Progenitor cell of endocrine pancreas (in vitro differentiated cells): ENCODE measurements around the gene SLC25A51. TPM values are rescaled to one million over a fixed set of nuclear protein-coding genes. Genes with fewer than 3 reads are reported as not detected.

ENCODE experiments used
- DNase-seq: peaks from one replicate; pipeline ENCODE4 v3.0.0; 2021; ENCODE audit warnings: low spot score; ENCODE audit not compliant: unreplicated experiment
- H3K27ac Mint-ChIP-seq: 2 replicates; pipeline ENCODE4 v1.8.0; 2021; ENCODE audit warnings: mild to moderate bottlenecking, moderate library complexity, mixed read lengths
- H3K27me3 Mint-ChIP-seq: 2 replicates; pipeline ENCODE4 v1.8.0; 2021; ENCODE audit warnings: mixed read lengths
- H3K36me3 Mint-ChIP-seq: 2 replicates; pipeline ENCODE4 v1.8.0; 2022; ENCODE audit warnings: mixed read lengths; ENCODE audit not compliant: insufficient read depth
- H3K4me1 Mint-ChIP-seq: 2 replicates; pipeline ENCODE4 v1.8.0; 2021; ENCODE audit warnings: low read depth, mixed read lengths
- H3K4me3 Mint-ChIP-seq: 2 replicates; pipeline ENCODE4 v1.8.0; 2021; ENCODE audit warnings: low read depth, mild to moderate bottlenecking, moderate library complexity, mixed read lengths
- H3K9me3 Mint-ChIP-seq: 2 replicates; pipeline ENCODE4 v1.8.0; 2021; ENCODE audit warnings: low read depth, mixed read lengths
- total RNA-seq: library from RNA; stranded (reverse); gene quantifications from 2 replicates; pipeline ENCODE4 v1.2.1, GENCODE V29; 2021
- TF ChIP-seq, protein P1 (sequence below): fragments of 200-600 bp; sonication (generic); IDR thresholded peaks from one replicate; pipeline ENCODE4 v1.5.0; 2021; ENCODE audit warnings: antibody characterized with exemption, mild to moderate bottlenecking; ENCODE audit not compliant: unreplicated experiment

The SLC25A51 gene
- total RNA-seq, 1 donor from 2014 or later: 32.5 TPM

GRCh38 chr9:37950561-37950960 lies 46.6 kb upstream of the SLC25A51 start:
- H3K27ac Mint-ChIP-seq: peak overlapping the region; percentile 76
- peaks cover 1% of the 10 kb centered on the region for H3K4me1 Mint-ChIP-seq
- H3K4me3 Mint-ChIP-seq: no peak overlapping the region
- no peaks in the 10 kb centered on the region for H3K9me3 Mint-ChIP-seq
- TF ChIP-seq, protein P1, sequence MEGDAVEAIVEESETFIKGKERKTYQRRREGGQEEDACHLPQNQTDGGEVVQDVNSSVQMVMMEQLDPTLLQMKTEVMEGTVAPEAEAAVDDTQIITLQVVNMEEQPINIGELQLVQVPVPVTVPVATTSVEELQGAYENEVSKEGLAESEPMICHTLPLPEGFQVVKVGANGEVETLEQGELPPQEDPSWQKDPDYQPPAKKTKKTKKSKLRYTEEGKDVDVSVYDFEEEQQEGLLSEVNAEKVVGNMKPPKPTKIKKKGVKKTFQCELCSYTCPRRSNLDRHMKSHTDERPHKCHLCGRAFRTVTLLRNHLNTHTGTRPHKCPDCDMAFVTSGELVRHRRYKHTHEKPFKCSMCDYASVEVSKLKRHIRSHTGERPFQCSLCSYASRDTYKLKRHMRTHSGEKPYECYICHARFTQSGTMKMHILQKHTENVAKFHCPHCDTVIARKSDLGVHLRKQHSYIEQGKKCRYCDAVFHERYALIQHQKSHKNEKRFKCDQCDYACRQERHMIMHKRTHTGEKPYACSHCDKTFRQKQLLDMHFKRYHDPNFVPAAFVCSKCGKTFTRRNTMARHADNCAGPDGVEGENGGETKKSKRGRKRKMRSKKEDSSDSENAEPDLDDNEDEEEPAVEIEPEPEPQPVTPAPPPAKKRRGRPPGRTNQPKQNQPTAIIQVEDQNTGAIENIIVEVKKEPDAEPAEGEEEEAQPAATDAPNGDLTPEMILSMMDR: no peak
- no peak for DNase-seq
- H3K36me3 Mint-ChIP-seq: peaks cover 40% of the 10 kb centered on the region
- H3K27me3 Mint-ChIP-seq: no peaks in the 10 kb centered on the region

DNA sequence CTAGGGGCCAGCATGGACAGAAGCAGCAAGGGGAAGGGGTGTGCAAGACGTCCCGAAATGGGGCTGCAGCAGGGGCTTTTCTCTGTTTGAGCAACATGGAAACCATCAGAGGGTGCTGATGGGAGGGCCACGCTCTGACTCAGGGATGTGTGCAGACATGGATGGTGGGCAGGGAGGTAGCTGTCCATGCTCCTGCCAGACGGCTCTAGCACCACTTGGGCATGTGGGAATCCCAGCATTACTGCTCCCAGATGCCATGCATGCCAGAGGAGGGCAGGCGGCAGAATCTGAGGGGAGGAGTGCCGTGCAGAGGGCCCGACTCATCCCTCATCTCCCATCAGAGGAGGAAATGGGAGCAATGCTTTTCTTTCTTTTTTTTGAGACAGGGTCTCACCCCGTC lies 45.6 kb upstream of the SLC25A51 start:
- H3K36me3 Mint-ChIP-seq: peaks cover 34% of the 10 kb centered on the region
- DNase-seq: no peak
- no peaks in the 10 kb centered on the region for H3K27me3 Mint-ChIP-seq
- H3K9me3 Mint-ChIP-seq: no peaks in the 10 kb centered on the region
- peaks cover 6% of the 10 kb centered on the region for H3K4me1 Mint-ChIP-seq
- TF ChIP-seq, protein P1: no peak
- no peak overlapping the region for H3K4me3 Mint-ChIP-seq
- H3K27ac Mint-ChIP-seq: no peak overlapping the region

DNA sequence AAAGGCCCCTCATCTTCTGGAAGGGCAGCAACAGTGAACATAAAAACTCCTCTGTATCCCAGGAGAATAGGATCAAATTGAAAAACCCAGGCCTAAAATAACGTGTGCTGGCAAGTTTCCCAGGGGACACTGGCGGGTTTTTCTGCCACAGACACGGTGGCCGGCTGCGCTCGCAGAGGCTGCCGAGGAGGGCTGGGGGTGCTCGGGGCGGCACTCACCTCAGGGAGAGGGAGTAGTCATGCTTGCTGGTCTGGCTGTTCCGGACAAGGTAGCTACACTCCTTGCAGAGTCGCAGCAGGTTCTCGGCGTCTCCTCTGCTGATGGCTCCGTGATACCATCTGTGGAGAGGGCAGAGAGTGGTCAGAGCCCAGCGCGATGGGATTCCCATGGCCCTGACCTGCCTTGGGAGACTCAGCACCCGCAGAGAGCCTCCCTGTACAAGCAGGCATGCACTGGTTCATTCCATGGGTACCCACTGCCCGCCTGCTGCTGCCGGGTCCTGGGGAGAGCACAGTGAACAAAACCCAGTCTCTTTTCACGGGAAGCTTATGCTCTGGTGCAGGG lies 44.6 kb upstream of the SLC25A51 start:
- DNase-seq: no peak
- Mint-ChIP-seq H3K27me3 (no peaks in the 10 kb centered on the region), H3K4me1 (peaks cover 12% of the 10 kb centered on the region), H3K36me3 (peaks cover 30% of the 10 kb centered on the region), H3K4me3 (no peak overlapping the region), H3K9me3 (no peaks in the 10 kb centered on the region), H3K27ac (no peak overlapping the region)
- TF ChIP-seq, protein P1: no peak

DNA sequence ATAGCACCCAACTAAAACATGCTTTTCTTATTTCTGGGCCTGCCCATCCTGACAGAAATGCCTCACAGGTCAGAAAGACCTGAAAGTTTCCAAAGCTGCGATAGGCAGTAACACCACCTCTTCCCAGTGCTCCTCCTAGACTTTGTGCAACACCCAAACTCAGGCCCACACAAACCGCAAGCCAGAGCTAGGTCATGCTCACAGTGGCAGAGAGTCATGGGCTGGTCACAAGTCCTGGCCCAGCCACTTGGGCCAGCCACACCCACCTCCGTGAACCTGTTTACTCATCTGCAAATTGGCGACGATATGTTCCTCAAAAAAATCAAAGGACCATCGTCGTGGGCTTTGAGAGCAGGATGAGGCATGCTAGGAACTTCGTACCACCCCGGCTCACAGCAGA lies 44.0 kb upstream of the SLC25A51 start:
- no peaks in the 10 kb centered on the region for H3K9me3 Mint-ChIP-seq
- H3K27ac Mint-ChIP-seq: no peak overlapping the region
- no peak for DNase-seq
- TF ChIP-seq, protein P1: no peak
- peaks cover 26% of the 10 kb centered on the region for H3K36me3 Mint-ChIP-seq
- H3K4me3 Mint-ChIP-seq: no peak overlapping the region
- no peaks in the 10 kb centered on the region for H3K27me3 Mint-ChIP-seq
- peaks cover 14% of the 10 kb centered on the region for H3K4me1 Mint-ChIP-seq

GRCh38 chr9:37947471-37947870 lies 43.5 kb upstream of the SLC25A51 start:
- Mint-ChIP-seq H3K27ac (no peak overlapping the region), H3K27me3 (no peaks in the 10 kb centered on the region), H3K36me3 (peaks cover 21% of the 10 kb centered on the region), H3K4me1 (peaks cover 15% of the 10 kb centered on the region), H3K4me3 (no peak overlapping the region), H3K9me3 (no peaks in the 10 kb centered on the region)
- no peak for DNase-seq
- TF ChIP-seq, protein P1: no peak
